Kidney (tissue), 14 donors: ENCODE results near the gene SLC7A8. TPM values are rescaled to one million over a fixed set of nuclear protein-coding genes. Genes with fewer than 3 reads are reported as not detected.
A peak's percentile ranks its signal among the peaks of the same experiment; 100 is the strongest.

Experiments
- DNase-seq, 5 donors: peaks; one replicate each; pipeline ENCODE4 v3.0.0-alpha.2; 2013 to 2020
- FAIRE-seq: peaks from 2 replicates; lab custom pipeline; 2012; peaks lifted over from hg19 to GRCh38; lab: Jason Lieb, UNC
- H3K27ac ChIP-seq, 2 donors: one replicate each; pipeline ENCODE4 v1.7.0; 2013; ENCODE audit warnings: low read depth in 2 of 2, low read length in 2 of 2, inconsistent platforms in 1 of 2
- H3K27me3 ChIP-seq: one replicate; pipeline ENCODE4 v1.7.1; 2013; ENCODE audit warnings: low read length, inconsistent platforms; ENCODE audit not compliant: control insufficient read depth, insufficient read depth
- H3K36me3 ChIP-seq, 3 donors: one replicate each; pipeline versions ENCODE4 v1.7.0 to v1.7.1; 2013; ENCODE audit warnings: low read length in 3 of 3, control low read depth in 1 of 3, inconsistent platforms in 1 of 3; ENCODE audit not compliant: insufficient read depth in 3 of 3, control insufficient read depth in 2 of 3
- H3K4me1 ChIP-seq, 3 donors: one replicate each; pipeline versions ENCODE4 v1.7.0 to v1.7.1; 2013; ENCODE audit warnings: low read length in 3 of 3, inconsistent platforms in 1 of 3, low read depth in 1 of 3; ENCODE audit not compliant: control insufficient read depth in 2 of 3, insufficient read depth in 2 of 3
- H3K4me3 ChIP-seq, 3 donors: one replicate each; pipeline versions ENCODE4 v1.7.0 to v1.8.1; 2013; ENCODE audit warnings: low read length in 3 of 3, control low read depth in 1 of 3, inconsistent platforms in 1 of 3
- H3K9ac ChIP-seq, 3 donors: one replicate each; pipeline versions ENCODE4 v1.7.0 to v1.7.1; 2013; ENCODE audit warnings: low read length in 3 of 3, control low read depth in 1 of 3, inconsistent platforms in 1 of 3
- H3K9me3 ChIP-seq, 3 donors: one replicate each; pipeline versions ENCODE4 v1.7.0 to v1.7.1; 2013; ENCODE audit warnings: low read length in 3 of 3, control low read depth in 1 of 3, inconsistent platforms in 1 of 3; ENCODE audit not compliant: control insufficient read depth in 2 of 3, insufficient read depth in 1 of 3
- CTCF ChIP-seq: IDR thresholded peaks from 3 replicates; pipeline ENCODE4 v1.5.1; 2012; ENCODE audit warnings: mild to moderate bottlenecking, moderate library complexity, borderline replicate concordance; ENCODE audit not compliant: insufficient read depth; ENCODE audit errors: extremely low read depth
- intact Hi-C: fragments of 100-400 bp; cut with DNase I; formaldehyde crosslinking; loops from one replicate; pipeline ENCODE4 v1.11.1; 2022
- polyA plus RNA-seq: library from polyadenylated mRNA; stranded (reverse); fragments of 350-450 nt; fragmentation: Illumina TruSeq; extraction: RNeasy Lipid Tissue Mini Kit (QIAGEN cat#74804); gene quantifications from one replicate; pipeline ENCODE4 v1.2.3, GENCODE V29; 2014; ENCODE audit warnings: low read depth, low replicate concordance; ENCODE audit not compliant: insufficient read depth
- total RNA-seq: library from RNA; stranded (reverse); fragmentation: NEBNext Ultra II Directional; extraction: Animal tissue kit (Norgen Biotek cat#: 25700); gene quantifications from one replicate; pipeline ENCODE4 v1.2.1, GENCODE V29; 2021
- donor health status: control.
- donor health status: control.
- donor health status: control.
- donor health status: control.
- donor health status: control.
- donor health status: DM: yes; HTN: yes; CAD: no.
- donor health status: Normal renal cell carcinoma (clear cell type).

Gene SLC7A8
- total and polyA plus RNA-seq, 2 donors from 2014 or later = 22.9 to 210 TPM

- intact Hi-C loops = no loop called here
- Histone ChIP-seq H3K4me1 (peaks cover 0 to 7% (median 2%) of the 10 kb centered on the region in 3 donors), H3K4me3 (peak within 1 kb of the TSS; percentile 85 to 97 (median 97)), H3K9ac (peak within 1 kb of the TSS; percentile 96 to 99 (median 97)), H3K27ac (peak within 1 kb of the TSS; percentile 98 to 99), H3K9me3 (no peaks in the 10 kb centered on the region), H3K36me3 (peaks cover 11 to 20% (median 19%) of the 10 kb centered on the region in 3 donors), H3K27me3 (no peaks in the 10 kb centered on the region)
- FAIRE-seq (no peak), DNase-seq (peak in 4 of 5 donors; percentile 88 to 97 (median 94))
- TF ChIP-seq CTCF = no peak
Measured at GRCh38 chr14:23094666-23095195, 88.7 kb downstream of the SLC7A8 start, which contains the start of gene ACIN1. ACIN1 (minus strand) TSS chr14:23095136; CDS start chr14:23095112, 24 bp downstream.

GRCh38 chr14:23093991-23094665, 89.3 kb downstream of the SLC7A8 start:
- Histone ChIP-seq H3K4me1 (peaks cover 0 to 7% (median 2%) of the 10 kb centered on the region in 3 donors), H3K27me3 (no peaks in the 10 kb centered on the region), H3K4me3 (peak overlapping the region; percentile 79 to 97 (median 97)), H3K36me3 (peaks cover 15 to 26% (median 24%) of the 10 kb centered on the region in 3 donors), H3K9ac (peak overlapping the region; percentile 80 to 99 (median 94)), H3K27ac (peak overlapping the region; percentile 98 to 99), H3K9me3 (no peaks in the 10 kb centered on the region)
- no peak for TF ChIP-seq CTCF
- intact Hi-C loops = no loop called here
- DNase-seq (no peak), FAIRE-seq (no peak)

- Histone ChIP-seq H3K36me3 (peaks cover 13 to 28% (median 20%) of the 10 kb centered on the region in 3 donors), H3K4me1 (peaks cover 0 to 7% (median 2%) of the 10 kb centered on the region in 3 donors), H3K27ac (no peak overlapping the region), H3K9ac (peak overlapping the region in 2 of 3 donors; percentile 80 to 99), H3K27me3 (no peaks in the 10 kb centered on the region), H3K9me3 (no peaks in the 10 kb centered on the region), H3K4me3 (peak overlapping the region in 2 of 3 donors; percentile 79 to 97)
- intact Hi-C loops = no loop called here
- FAIRE-seq (no peak), DNase-seq (no peak)
- no peak for TF ChIP-seq CTCF
Measured at GRCh38 chr14:23093526-23093925, 89.9 kb downstream of the SLC7A8 start.
